GM12892 (cell line): ENCODE data around the gene NCAPD2.
"Not testable (repeated sequence)": the region's sequence is repeated elsewhere in the genome, so short reads cannot be mapped to it uniquely, and the experiment has no call there.

Experiments used
- POLR2A ChIP-seq: IDR thresholded peaks from 2 replicates; pipeline ENCODE4 v1.6.1; 2011; ENCODE audit warnings: low read depth, low read length, control low read depth
- POLR2AphosphoS5 ChIP-seq: IDR thresholded peaks from 2 replicates; pipeline ENCODE4 v1.6.1; 2011; ENCODE audit warnings: low read depth, low read length, control low read depth

DNA sequence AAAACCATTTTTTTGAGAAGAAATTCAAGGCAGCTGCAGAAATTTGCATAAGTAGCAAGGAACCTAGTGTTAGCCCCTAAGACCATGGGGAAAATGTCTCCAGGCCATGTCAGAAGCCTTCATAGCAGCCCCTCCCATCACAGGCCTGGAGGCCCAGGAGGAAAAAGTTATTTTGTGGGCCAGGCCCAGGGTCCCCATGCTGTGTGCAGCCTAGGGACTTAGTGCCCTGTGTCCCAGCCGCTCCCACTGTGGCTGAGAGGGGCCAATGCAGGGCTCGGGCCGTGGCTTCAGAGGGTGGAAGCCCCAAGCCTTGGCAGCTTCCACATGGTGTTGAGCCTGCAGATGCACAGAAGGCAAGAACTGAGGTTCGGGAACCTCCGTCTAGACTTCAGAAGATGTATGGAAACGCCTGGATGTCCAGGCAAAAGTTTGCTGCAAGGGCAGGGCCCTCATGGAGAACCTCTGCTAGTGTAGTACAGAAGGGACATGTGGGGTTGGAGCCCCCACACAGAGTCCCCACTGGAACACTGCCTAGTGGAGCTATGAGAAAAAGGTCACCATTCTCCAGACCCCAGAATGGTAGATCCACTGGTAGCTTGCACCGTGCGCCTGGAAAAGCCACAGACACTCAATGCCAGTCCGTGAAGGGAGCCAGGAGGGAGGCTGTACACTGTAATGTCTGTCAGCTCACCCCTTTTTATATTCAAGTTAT, 26.2 kb upstream of the NCAPD2 start:
- not testable (repeated sequence) for TF ChIP-seq POLR2A, POLR2AphosphoS5
